MM.1S (cell line): ENCODE measurements around the gene C1orf56.

ENCODE experiments used
- DNase-seq: peaks from one replicate; pipeline ENCODE4 v3.0.0-alpha.2; 2015
- H2AFZ ChIP-seq: fragments of 300-600 bp; sonication (generic); 2 replicates; pipeline ENCODE4 v1.6.0; 2016; ENCODE audit warnings: antibody characterized with exemption, low read length
- H3F3A ChIP-seq: fragments of 300-600 bp; sonication (generic); 2 replicates; pipeline ENCODE4 v1.6.1; 2016; ENCODE audit warnings: mild to moderate bottlenecking, antibody characterized with exemption, low read length, moderate library complexity, mixed read lengths; ENCODE audit not compliant: insufficient read depth
- H3K27ac ChIP-seq: fragments of 300-600 bp; sonication (generic); 2 replicates; pipeline ENCODE4 v1.5.1; 2016; ENCODE audit warnings: mild to moderate bottlenecking, low read length
- H3K27me3 ChIP-seq: fragments of 300-600 bp; sonication (generic); replicated peaks from 2 replicates; pipeline ENCODE4 v1.6.0; 2016; ENCODE audit warnings: low read length; ENCODE audit not compliant: insufficient read depth
- H3K36me3 ChIP-seq: fragments of 300-600 bp; sonication (generic); replicated peaks from 2 replicates; pipeline ENCODE4 v1.6.1; 2016; ENCODE audit warnings: mild to moderate bottlenecking, low read length, mixed read lengths; ENCODE audit not compliant: insufficient read depth
- H3K4me1 ChIP-seq: fragments of 300-600 bp; sonication (generic); 2 replicates; pipeline ENCODE4 v1.6.1; 2016; ENCODE audit warnings: low read length, mixed read lengths
- H3K4me2 ChIP-seq: fragments of 300-600 bp; sonication (generic); 2 replicates; pipeline ENCODE4 v1.6.0; 2016; ENCODE audit warnings: low read depth, low read length
- H3K4me3 ChIP-seq: fragments of 300-600 bp; sonication (generic); 2 replicates; pipeline ENCODE4 v1.5.1; 2016; ENCODE audit warnings: low read length, mixed read lengths
- H3K79me2 ChIP-seq: fragments of 300-600 bp; sonication (generic); 2 replicates; pipeline ENCODE4 v1.6.1; 2016; ENCODE audit warnings: mixed run types, low read length, mixed read lengths
- H3K9ac ChIP-seq: fragments of 300-600 bp; sonication (generic); 2 replicates; pipeline ENCODE4 v1.6.1; 2016; ENCODE audit warnings: low read length, mixed read lengths
- H3K9me2 ChIP-seq: fragments of 300-600 bp; sonication (generic); replicated peaks from 2 replicates; pipeline ENCODE4 v1.6.1; 2016; ENCODE audit warnings: mild to moderate bottlenecking, low read length, mixed read lengths; ENCODE audit not compliant: insufficient read depth
- H3K9me3 ChIP-seq: fragments of 300-600 bp; sonication (generic); replicated peaks from 2 replicates; pipeline ENCODE4 v1.6.1; 2016; ENCODE audit warnings: mild to moderate bottlenecking, low read length, mixed read lengths; ENCODE audit not compliant: insufficient read depth
- H4K20me1 ChIP-seq: fragments of 300-600 bp; sonication (generic); 2 replicates; pipeline ENCODE4 v1.6.1; 2016; ENCODE audit warnings: mild to moderate bottlenecking, low read length, moderate library complexity, mixed read lengths; ENCODE audit not compliant: insufficient read depth
- EZH2 ChIP-seq: fragments of 300-600 bp; sonication (generic); optimal IDR thresholded peaks from 2 replicates; pipeline ENCODE3; 2017; ENCODE audit warnings: low read depth, mild to moderate bottlenecking, antibody characterized with exemption, low read length, mixed read lengths
- EZH2phosphoT487 ChIP-seq: fragments of 300-600 bp; sonication (generic); IDR thresholded peaks from 2 replicates; pipeline ENCODE4 v1.6.1; 2018; ENCODE audit warnings: antibody characterized with exemption, low read length
- TF ChIP-seq, protein P1 (sequence below): fragments of 300-600 bp; sonication (generic); IDR thresholded peaks from 2 replicates; pipeline ENCODE4 v1.5.1; 2016; ENCODE audit warnings: antibody characterized with exemption, low read length, mixed read lengths

C1orf56 gene

GRCh38 chr1:151039521-151039920 lies 8.0 kb upstream of the C1orf56 start:
- H3K4me1 ChIP-seq, result no peaks in the 10 kb centered on the region
- TF ChIP-seq EZH2phosphoT487, result no peak
- no peak for TF ChIP-seq EZH2
- TF ChIP-seq, protein P1, sequence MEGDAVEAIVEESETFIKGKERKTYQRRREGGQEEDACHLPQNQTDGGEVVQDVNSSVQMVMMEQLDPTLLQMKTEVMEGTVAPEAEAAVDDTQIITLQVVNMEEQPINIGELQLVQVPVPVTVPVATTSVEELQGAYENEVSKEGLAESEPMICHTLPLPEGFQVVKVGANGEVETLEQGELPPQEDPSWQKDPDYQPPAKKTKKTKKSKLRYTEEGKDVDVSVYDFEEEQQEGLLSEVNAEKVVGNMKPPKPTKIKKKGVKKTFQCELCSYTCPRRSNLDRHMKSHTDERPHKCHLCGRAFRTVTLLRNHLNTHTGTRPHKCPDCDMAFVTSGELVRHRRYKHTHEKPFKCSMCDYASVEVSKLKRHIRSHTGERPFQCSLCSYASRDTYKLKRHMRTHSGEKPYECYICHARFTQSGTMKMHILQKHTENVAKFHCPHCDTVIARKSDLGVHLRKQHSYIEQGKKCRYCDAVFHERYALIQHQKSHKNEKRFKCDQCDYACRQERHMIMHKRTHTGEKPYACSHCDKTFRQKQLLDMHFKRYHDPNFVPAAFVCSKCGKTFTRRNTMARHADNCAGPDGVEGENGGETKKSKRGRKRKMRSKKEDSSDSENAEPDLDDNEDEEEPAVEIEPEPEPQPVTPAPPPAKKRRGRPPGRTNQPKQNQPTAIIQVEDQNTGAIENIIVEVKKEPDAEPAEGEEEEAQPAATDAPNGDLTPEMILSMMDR, result no peak
- no peaks in the 10 kb centered on the region for H3K79me2 ChIP-seq
- no peaks in the 10 kb centered on the region for H3K27me3 ChIP-seq
- DNase-seq, result no peak
- H2AFZ ChIP-seq, result no peak overlapping the region
- no peaks in the 10 kb centered on the region for H3K9me2 ChIP-seq
- no peaks in the 10 kb centered on the region for H4K20me1 ChIP-seq
- no peaks in the 10 kb centered on the region for H3K9me3 ChIP-seq
- no peak overlapping the region for H3K4me3 ChIP-seq
- H3K27ac ChIP-seq, result no peak overlapping the region
- no peaks in the 10 kb centered on the region for H3F3A ChIP-seq
- H3K36me3 ChIP-seq, result no peaks in the 10 kb centered on the region
- H3K4me2 ChIP-seq, result no peak overlapping the region
- no peak overlapping the region for H3K9ac ChIP-seq

DNA sequence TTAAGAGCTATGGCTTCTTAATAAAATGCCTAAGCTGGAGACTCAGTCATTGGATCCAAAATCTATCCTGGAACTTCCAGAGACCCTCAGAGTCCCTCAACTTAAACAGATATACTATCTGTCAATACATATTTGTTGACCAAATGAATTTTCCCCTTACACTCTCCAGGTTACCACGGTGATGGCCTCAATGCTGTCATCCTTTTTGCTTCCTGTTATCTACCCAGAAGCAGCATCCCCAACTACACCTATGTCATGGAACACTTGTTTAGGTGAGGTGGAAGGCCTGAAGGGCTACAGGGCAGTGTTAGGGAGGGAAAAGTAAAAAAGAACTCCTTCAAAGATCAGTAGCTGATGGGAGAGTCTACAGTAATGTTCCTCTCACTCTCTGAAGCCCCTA lies 4.4 kb upstream of the C1orf56 start:
- TF ChIP-seq EZH2 (no peak), EZH2phosphoT487 (no peak)
- TF ChIP-seq, protein P1, result no peak
- H3F3A ChIP-seq, result 0 out of 2 replicates have a peak, but pooled peaks cover 4% of the 10 kb centered on the region
- no peak overlapping the region for H3K4me3 ChIP-seq
- H3K36me3 ChIP-seq, result no peaks in the 10 kb centered on the region
- H3K9ac ChIP-seq, result no peak overlapping the region
- DNase-seq, result no peak
- H2AFZ ChIP-seq, result no peak overlapping the region
- no peaks in the 10 kb centered on the region for H3K27me3 ChIP-seq
- H3K79me2 ChIP-seq, result no peaks in the 10 kb centered on the region
- H3K4me2 ChIP-seq, result no peak overlapping the region
- no peaks in the 10 kb centered on the region for H3K9me3 ChIP-seq
- H3K9me2 ChIP-seq, result no peaks in the 10 kb centered on the region
- H4K20me1 ChIP-seq, result no peaks in the 10 kb centered on the region
- H3K27ac ChIP-seq, result no peak overlapping the region
- H3K4me1 ChIP-seq, result no peaks in the 10 kb centered on the region

DNA sequence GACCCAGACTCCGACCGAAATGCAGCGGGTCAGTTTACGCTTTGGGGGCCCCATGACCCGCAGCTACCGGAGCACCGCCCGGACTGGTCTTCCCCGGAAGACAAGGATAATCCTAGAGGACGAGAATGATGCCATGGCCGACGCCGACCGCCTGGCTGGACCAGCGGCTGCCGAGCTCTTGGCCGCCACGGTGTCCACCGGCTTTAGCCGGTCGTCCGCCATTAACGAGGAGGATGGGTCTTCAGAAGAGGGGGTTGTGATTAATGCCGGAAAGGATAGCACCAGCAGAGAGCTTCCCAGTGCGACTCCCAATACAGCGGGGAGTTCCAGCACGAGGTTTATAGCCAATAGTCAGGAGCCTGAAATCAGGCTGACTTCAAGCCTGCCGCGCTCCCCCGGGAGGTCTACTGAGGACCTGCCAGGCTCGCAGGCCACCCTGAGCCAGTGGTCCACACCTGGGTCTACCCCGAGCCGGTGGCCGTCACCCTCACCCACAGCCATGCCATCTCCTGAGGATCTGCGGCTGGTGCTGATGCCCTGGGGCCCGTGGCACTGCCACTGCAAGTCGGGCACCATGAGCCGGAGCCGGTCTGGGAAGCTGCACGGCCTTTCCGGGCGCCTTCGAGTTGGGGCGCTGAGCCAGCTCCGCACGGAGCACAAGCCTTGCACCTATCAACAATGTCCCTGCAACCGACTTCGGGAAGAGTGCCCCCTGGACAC lies 534 bp downstream of the C1orf56 start:
- H3K4me1 ChIP-seq, result peaks cover 13% of the 10 kb centered on the region; the same call in 1 of the 2 replicates
- DNase-seq, result peak; percentile 39
- no peaks in the 10 kb centered on the region for H3K79me2 ChIP-seq
- no peaks in the 10 kb centered on the region; the same call in 1 of the 2 replicates for H4K20me1 ChIP-seq
- peak overlapping the region; percentile 4; the same call in 1 of the 2 replicates for H3K9ac ChIP-seq
- peak overlapping the region; percentile 72 for H3K4me3 ChIP-seq
- H3K9me2 ChIP-seq, result no peaks in the 10 kb centered on the region
- peak overlapping the region; percentile 83 for H2AFZ ChIP-seq
- no peaks in the 10 kb centered on the region for H3K27me3 ChIP-seq
- TF ChIP-seq EZH2phosphoT487, result no peak
- TF ChIP-seq, protein P1, result peak; percentile 54; the same call in 1 of the 2 replicates
- no peak overlapping the region for H3K27ac ChIP-seq
- no peaks in the 10 kb centered on the region for H3K9me3 ChIP-seq
- peak overlapping the region; percentile 99 for H3K4me2 ChIP-seq
- no peaks in the 10 kb centered on the region for H3K36me3 ChIP-seq
- H3F3A ChIP-seq, result peaks cover 13% of the 10 kb centered on the region; the same call in 1 of the 2 replicates
